HG02973 (cell line): Measurements from ENCODE around the gene DUT.

Experiments
- ATAC-seq: cut with Tn5 transposase; IDR thresholded peaks from one replicate; pipeline ENCODE4 v1.9.1; 2021; ENCODE audit warnings: moderate library complexity; ENCODE audit not compliant: unreplicated experiment

DUT gene

DNA sequence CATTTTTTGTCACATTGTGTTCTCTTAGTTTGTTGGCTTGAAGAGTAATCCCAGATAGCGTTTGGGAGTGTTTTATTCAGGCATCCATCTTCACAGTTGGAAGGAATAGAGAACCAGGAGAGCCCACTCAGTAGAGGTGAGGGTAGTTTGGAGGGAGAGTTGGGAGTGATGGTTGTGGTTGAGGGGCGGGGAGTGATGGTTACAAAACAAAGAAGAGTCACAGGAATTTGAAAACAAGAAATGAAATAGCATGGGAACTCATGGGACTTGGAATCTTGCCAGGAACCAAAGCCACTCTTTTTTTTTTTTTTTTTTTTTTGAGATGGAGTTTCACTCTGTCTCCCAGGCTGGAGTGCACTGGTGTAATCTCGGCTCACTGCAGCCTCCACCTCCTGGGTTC is 36.3 kb downstream of the DUT start:
- ATAC-seq: no peak

DNA sequence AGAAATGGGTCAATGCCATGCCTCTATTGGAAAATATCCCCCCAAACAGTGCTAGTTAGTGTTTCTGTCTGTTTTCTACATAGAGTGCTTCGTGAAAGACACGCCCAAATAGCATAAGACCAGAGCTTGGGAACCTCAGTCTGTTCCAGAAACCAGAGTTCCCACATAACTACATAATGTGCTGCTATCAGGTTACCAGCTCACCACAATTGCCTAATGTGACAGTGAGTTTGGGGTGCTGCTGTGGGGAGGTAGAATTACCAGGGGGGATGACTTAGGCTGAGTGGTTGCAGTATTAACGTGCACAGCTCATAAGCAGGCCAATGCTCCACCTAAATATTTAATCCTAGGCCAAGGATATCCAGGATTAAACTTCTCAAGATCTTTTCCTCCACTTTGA is 39.2 kb downstream of the DUT start:
- no peak for ATAC-seq

DNA sequence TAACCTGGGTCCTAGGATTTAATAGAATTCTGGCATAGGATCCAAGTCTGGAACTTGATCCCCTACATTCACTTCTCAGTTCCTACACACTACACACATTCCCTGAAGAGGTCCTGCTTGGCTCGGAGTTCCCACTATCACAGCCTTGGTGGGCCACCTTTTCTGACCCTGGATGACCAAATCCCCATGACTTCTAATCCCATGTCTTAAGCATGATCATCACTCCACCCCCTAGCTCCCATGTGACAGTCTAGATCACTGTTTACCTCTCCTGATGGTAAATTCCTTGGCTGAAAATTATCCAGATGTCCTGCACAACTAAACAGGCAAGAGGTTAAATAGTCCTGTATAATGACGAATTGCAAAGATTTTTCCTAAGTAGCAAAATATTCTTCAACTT is 40.3 kb downstream of the DUT start:
- ATAC-seq: no peak

DNA sequence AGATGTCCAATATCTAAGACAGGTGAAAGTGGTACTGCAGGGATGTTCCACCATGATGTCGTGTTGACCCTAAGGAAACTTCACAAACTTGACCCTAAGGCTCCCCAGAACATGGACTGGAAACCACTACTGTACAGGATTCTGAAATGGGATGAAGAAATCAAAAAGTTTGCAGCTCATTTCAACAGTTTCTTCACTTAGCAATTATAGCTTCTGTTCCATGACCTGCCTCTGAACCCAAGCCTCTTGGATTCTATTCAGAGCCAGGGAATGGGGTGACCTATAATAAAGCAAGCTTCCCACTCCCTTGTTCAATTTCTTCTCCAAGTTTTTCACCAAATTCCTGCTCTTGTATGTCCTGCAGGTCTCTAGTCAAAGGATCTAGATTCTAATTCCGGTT is 40.7 kb downstream of the DUT start:
- ATAC-seq: no peak

DNA sequence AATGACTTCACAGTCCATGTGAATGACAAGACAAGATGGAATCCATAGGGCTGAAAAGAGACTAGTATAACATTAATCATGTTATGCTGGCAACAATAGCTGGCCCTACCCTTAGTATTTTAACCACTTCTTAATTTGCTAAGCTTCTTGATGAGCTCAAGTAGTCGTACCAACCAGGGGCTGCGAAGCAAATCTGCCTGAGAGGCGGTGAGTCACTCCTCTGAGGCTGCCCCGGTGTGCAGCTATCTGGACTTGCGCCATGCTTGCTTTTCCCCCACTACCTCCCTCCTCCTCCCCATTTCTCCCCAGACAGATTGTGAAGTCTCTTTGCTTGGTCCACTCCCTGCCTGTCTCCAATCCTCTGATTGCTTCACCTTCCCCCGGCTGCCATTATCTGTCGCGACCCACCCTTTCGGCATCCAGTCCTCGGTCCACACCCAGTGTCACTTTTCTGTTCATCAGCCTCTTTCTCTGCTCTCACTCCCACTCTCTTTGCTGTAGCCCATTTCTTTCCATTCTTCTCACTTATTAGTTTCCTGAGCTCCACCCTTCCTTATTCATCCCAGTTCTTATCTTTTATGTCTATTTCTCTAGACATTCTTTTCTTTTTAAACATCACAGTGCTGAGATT is 42.7 kb downstream of the DUT start:
- no peak for ATAC-seq

DNA sequence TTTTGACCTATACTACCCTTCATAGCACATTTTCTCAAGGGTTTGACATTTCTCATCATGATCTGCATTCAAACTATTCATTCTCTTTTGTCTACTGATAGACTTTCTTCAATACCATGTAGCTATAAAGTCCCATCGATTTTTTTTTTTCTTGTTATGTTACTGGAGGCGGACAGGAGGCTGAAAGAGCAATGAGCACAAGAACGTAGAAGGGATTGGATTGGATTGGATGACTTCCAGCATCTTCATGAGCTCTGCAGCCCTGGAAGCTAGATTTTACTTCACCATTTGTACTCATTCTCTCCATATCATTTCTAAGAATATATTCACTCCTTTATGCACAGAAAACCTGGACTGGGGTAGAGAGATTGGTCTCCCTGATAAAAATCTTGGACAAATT is 43.2 kb downstream of the DUT start:
- ATAC-seq: no peak

DNA sequence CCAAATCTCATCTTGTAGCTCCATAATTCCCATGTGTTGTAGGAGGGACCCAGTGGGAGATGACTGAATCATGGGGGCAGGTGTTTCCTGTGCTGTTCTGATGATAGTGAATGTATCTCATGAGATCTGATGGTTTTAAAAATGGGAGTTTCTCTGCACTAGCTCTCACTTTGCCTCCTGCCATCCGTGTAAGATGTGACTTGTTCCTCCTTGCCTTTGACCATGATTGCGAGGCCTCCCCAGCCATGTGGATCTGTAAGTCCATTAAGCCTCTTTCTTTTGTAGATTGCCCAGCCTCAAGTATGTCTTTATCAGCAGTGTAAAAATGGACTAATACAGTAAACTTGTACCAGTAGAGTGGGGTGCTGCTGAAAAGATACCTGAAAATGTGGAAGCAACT is 44.5 kb downstream of the DUT start:
- ATAC-seq: no peak

DNA sequence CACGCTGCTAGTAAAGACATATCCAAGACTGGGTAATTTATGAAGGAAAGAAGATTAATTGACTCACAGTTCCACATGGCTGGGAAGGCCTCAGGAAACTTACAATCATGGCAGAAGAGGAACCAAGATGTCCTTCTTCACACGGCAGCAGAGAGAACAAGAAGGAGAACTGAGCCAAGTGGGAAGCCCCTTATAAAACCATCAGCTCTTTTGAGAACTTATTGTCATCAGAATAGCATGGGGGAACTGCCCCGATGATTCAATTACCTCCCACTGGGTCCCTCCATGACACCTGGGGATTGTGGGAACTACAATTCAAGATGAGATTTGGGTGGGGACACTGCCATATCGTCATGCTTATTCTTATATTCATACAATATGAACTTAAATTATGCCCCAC is 49.0 kb downstream of the DUT start:
- ATAC-seq: no peak

DNA sequence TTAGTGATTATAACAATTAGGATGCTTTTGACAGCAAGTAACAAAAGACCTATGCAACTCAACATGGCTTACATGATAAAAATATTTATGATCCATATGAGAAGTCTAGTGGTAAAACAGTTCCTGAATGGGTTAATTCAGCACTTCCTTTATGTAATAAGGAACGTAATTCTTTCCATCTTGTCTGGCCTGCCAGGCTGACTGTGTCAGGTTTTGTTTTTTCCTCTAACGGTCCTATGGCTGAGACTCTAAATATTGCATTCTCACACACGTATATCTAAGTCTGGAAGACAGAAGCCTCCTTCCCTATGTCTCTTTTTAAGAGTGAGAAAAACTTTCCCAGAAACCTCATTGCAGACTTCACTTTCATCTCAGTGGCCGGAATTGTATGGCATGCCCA is 50.6 kb downstream of the DUT start:
- no peak for ATAC-seq

DNA sequence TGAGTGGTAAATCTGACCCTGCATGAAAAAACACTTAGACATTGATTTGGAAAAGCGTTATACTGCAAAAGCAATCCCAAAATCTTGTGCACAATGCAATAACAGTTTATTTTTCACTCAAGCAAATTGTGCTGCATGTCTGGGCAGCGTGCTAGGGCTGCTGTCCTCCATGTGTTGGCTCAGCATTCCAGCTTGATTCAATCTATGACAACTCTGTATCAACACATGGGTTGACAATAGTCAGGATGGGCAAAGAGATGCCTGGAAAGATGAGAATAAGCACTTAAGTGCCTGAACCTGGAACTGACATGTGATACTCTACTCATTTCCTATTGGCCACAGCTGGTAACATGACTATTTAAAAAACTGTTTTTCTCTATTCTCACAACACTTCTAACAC is 51.8 kb downstream of the DUT start:
- ATAC-seq: no peak

DNA sequence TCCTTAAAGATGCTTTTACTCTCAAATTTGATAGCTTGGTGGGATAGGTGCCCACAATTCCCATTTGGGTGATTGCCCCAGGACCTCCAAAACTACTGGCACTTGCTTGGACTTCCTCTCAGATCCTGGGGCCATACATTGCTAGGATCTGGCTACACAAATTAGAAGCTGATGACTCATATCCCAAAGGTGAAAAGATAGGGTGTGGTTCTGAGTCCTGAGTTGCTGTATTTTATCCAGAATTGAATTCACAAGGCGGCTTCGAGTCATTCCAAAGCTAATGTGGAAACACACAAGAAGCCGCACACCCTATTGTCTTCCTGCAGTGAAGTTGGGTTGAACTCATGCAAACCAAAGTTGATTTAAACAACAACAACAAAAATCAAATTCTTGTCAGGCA is 53.4 kb downstream of the DUT start:
- ATAC-seq: no peak

DNA sequence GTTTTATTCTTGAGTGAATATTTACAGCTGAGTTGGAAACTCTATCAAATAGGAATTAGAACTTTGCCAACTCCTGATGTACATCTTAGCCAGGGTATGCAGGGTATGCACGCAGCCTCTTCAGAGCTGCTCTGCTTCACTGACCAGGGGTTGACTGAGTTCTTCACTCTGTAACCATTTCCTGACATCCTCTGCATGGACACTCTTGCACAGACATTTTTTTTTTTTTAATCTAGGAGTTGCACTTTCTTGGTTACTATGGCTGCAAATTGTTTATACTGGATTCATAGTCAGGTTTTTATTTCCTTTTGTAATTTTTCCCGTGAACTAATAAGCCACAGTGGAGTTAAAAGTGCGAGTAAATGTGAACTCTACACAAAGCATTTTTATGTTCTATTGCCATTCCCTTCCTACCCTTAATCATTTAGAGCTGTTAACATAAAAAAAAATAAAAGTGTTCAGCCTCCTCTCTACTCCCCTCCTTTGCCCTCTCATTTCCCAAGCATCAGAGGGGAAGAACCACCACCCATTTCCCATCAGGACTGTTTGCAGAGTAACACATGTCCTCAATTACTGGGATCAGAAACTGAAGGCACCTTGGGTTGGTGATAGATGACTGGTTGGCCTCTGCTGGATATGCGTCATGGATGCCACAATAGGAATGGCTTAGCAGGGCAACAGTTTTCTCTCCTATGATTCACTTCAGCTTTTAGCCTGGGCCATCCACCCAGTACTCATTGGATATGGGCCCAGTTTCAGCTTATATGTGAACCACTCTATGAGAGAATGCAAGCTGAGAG is 54.0 kb downstream of the DUT start:
- ATAC-seq: no peak

DNA sequence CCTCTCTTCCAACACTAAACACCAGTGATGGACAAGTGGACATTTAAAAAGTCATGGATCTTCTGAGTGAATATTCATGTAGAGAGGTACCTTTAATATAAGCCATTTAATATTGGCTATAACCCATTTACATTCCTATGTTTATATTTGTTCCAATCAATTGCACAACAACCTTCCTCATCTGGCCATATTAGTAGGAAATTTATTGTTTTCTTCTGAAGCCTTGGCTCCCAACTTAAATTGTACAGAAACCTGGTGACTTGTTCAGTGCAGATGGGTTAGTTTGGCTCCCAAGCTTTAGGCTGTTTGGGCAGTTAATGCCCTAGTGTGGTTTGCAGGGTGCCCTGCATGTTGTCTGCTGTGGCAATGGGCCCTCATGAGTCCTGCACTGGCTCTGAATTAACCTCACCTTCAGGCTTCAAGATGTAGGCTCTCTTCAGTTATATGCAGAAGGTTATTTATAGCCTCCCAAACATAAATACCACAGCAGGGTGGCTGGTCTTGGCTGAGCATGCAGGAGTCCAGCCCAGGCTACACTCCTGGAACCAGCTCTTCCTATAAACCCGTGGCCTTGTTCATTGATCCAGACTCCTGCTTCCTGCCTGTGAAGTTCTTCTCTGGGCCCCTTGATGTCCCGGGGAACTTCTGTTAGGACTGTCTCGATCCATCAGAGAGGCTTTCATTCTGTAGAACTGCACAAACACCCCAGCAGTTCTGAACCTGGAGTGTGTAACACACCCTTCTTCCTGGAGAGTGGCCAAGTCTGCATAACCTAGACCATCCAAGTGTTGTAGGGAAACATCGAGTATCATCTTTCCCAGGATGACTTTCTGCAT is 57.0 kb downstream of the DUT start:
- ATAC-seq: no peak

DNA sequence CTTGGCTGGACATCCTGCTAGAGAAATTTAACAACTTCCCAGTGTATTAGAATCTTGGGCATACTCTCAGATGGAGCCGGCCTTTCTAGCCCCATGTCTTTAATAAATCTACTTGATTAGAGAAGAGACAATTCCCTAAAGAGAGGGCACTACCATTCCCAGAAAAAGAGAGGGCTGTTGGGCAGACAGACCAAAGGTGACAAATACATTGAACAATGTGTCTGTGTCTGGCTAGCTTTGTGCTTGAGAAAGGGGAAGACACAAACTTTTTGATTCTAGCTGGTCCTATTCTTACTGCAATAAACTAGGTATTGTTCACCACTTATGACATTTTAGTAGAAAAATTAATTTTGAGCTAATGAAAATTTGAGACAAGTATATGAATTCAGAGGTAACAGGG is 57.7 kb downstream of the DUT start:
- no peak for ATAC-seq

DNA sequence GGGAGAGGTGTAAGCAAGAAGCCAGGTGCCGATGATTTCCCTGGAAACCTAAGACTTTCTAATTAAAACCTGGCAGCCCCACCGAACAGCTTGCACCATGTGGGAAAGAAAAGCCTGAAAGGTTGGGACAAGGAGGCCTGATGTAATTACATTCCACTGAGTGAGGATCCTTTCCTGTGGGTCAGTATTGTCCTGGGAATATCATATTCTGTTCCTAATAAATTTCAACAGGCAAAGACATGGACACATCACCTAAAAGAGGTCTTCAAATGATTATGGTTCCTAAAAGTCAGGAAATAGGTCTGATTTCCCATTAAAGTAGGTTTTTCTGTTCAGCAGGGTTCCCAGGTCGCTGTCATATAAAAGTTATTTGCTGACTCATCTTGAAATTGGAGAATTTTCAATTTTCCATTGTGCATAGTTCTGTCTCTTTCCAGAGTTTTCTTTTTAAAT is 58.5 kb downstream of the DUT start:
- ATAC-seq: no peak

DNA sequence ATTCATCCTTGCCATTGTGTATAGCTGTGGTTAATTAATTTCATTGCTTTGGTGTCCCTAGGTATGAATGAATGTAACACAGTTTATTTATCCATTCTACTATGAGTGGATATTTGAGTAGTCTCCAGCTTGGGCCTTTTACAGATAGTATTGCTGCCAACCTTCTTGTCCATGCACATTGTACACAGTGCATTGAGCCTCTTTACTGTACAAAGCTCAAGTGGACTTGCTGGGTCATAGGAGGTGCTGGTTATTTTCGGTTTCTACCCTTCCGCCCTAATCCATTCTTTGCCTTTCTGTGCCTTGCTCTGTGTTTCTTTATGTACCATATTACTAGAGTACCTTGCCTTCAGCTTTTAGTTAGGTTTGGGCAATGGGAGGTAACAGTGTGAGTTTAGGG is 60.7 kb downstream of the DUT start:
- ATAC-seq: no peak

DNA sequence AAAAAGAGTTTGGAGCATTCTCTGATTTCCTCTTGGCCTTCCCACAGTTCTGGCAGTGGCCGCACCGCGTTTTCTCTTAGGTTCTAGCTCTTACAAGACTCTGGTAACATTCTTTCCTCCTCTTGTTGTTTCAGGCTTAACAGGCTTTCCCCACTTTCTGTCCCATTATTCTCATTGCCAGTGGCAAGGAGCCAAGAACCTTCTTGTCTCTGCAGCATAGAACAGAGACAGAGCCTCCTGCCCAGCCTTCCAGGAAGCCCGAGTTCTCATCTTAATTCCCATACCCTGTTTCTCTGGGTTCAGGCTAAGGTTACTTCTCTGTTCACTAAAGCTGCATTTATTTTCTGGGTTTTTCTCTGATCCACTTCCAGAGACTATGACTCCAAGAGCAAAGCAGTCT is 61.1 kb downstream of the DUT start:
- no peak for ATAC-seq
